Measurements from ENCODE around the gene DYNC1LI1.

Gene DYNC1LI1

GRCh38 chr3:32577581-32578556 is 7.2 kb upstream of the DYNC1LI1 start:
- Histone ChIP-seq H3K79me1 (ENCODE audit: low read length) (no peaks in the 10 kb centered on the region), H3K27me3 (ENCODE audit: insufficient read depth, low read length) (no peaks in the 10 kb centered on the region), H3K23ac (ENCODE audit: low read length) (no peak overlapping the region), H3K9ac (ENCODE audit: low read length) (no peak overlapping the region), H3K4me1 (ENCODE audit: control insufficient read depth in 1 of 2, insufficient read depth in 2 of 2, low read length in 2 of 2) (peaks cover 0 to 4% of the 10 kb centered on the region in 2 experiments), H3K79me2 (ENCODE audit: control insufficient read depth, insufficient read depth, low read length, poor library complexity) (no peaks in the 10 kb centered on the region), H3K4ac (ENCODE audit: low read depth, low read length) (no peak overlapping the region), H3K36me3 (ENCODE audit: control insufficient read depth in 1 of 2, insufficient read depth in 2 of 2, low read length in 2 of 2) (no peaks in the 10 kb centered on the region), H3K14ac (ENCODE audit: low read length) (no peak overlapping the region), H4K8ac (ENCODE audit: low read depth, low read length) (no peak overlapping the region), H3K27ac (ENCODE audit: low read depth, low read length) (no peak overlapping the region), H3K4me2 (ENCODE audit: low read length) (no peak overlapping the region), H3K18ac (ENCODE audit: low read length) (no peak overlapping the region), H2AFZ (ENCODE audit: insufficient read depth, low read length, poor library complexity) (no peak overlapping the region), H4K91ac (ENCODE audit: low read depth, low read length) (no peak overlapping the region), H4K12ac (ENCODE audit: low read depth, low read length) (no peak overlapping the region), H2AK5ac (ENCODE audit: low read length) (no peak overlapping the region), H3K9me3 (ENCODE audit: insufficient read depth, low read depth, low read length) (no peaks in the 10 kb centered on the region), H2BK5ac (ENCODE audit: low read depth, low read length, poor library complexity) (no peak overlapping the region), H3K4me3 (ENCODE audit: low read depth, low read length) (no peak overlapping the region), H2BK120ac (ENCODE audit: insufficient read depth, low read length, poor library complexity) (no peak overlapping the region), H2BK12ac (ENCODE audit: low read length) (no peak overlapping the region)
- no peak for DNase-seq
- WGBS (ENCODE audit: extremely low coverage, insufficient coverage, insufficient read length) = no CpG with 5 or more reads among the region's 9 CpGs

- DNase-seq = no peak
- H3K4ac ChIP-seq (ENCODE audit: low read depth, low read length) = no peak overlapping the region
- H3K27ac ChIP-seq (ENCODE audit: low read depth, low read length) = no peak overlapping the region
- H3K79me1 ChIP-seq (ENCODE audit: low read length) = no peaks in the 10 kb centered on the region
- no peak overlapping the region for H2BK120ac ChIP-seq (ENCODE audit: insufficient read depth, low read length, poor library complexity)
- H3K4me1 ChIP-seq (ENCODE audit: control insufficient read depth in 1 of 2, insufficient read depth in 2 of 2, low read length in 2 of 2) = peaks cover 0 to 4% of the 10 kb centered on the region in 2 experiments
- no CpG with 5 or more reads among the region's 2 CpGs for WGBS (ENCODE audit: extremely low coverage, insufficient coverage, insufficient read length)
- no peak overlapping the region for H2BK5ac ChIP-seq (ENCODE audit: low read depth, low read length, poor library complexity)
- no peak overlapping the region for H4K12ac ChIP-seq (ENCODE audit: low read depth, low read length)
- no peaks in the 10 kb centered on the region for H3K27me3 ChIP-seq (ENCODE audit: insufficient read depth, low read length)
- H3K9me3 ChIP-seq (ENCODE audit: insufficient read depth, low read depth, low read length) = no peaks in the 10 kb centered on the region
- H3K4me3 ChIP-seq (ENCODE audit: low read depth, low read length) = no peak overlapping the region
- H4K91ac ChIP-seq (ENCODE audit: low read depth, low read length) = no peak overlapping the region
- no peak overlapping the region for H3K23ac ChIP-seq (ENCODE audit: low read length)
- H2BK12ac ChIP-seq (ENCODE audit: low read length) = no peak overlapping the region
- H2AK5ac ChIP-seq (ENCODE audit: low read length) = no peak overlapping the region
- no peaks in the 10 kb centered on the region for H3K36me3 ChIP-seq (ENCODE audit: control insufficient read depth in 1 of 2, insufficient read depth in 2 of 2, low read length in 2 of 2)
- no peak overlapping the region for H3K4me2 ChIP-seq (ENCODE audit: low read length)
- H4K8ac ChIP-seq (ENCODE audit: low read depth, low read length) = no peak overlapping the region
- no peak overlapping the region for H3K14ac ChIP-seq (ENCODE audit: low read length)
- no peaks in the 10 kb centered on the region for H3K79me2 ChIP-seq (ENCODE audit: control insufficient read depth, insufficient read depth, low read length, poor library complexity)
- no peak overlapping the region for H3K9ac ChIP-seq (ENCODE audit: low read length)
- no peak overlapping the region for H3K18ac ChIP-seq (ENCODE audit: low read length)
- H2AFZ ChIP-seq (ENCODE audit: insufficient read depth, low read length, poor library complexity) = no peak overlapping the region
Observed at GRCh38 chr3:32577174-32577573, 6.5 kb upstream of the DYNC1LI1 start.

- Histone ChIP-seq H2BK120ac (ENCODE audit: insufficient read depth, low read length, poor library complexity) (no peak overlapping the region), H3K27ac (ENCODE audit: low read depth, low read length) (no peak overlapping the region), H3K4ac (ENCODE audit: low read depth, low read length) (no peak overlapping the region), H3K23ac (ENCODE audit: low read length) (no peak overlapping the region), H4K12ac (ENCODE audit: low read depth, low read length) (no peak overlapping the region), H3K79me2 (ENCODE audit: control insufficient read depth, insufficient read depth, low read length, poor library complexity) (peaks cover 3% of the 10 kb centered on the region), H3K4me2 (ENCODE audit: low read length) (no peak overlapping the region), H2AFZ (ENCODE audit: insufficient read depth, low read length, poor library complexity) (no peak overlapping the region), H3K9me3 (ENCODE audit: insufficient read depth, low read depth, low read length) (no peaks in the 10 kb centered on the region), H3K14ac (ENCODE audit: low read length) (no peak overlapping the region), H3K18ac (ENCODE audit: low read length) (no peak overlapping the region), H4K8ac (ENCODE audit: low read depth, low read length) (no peak overlapping the region), H4K91ac (ENCODE audit: low read depth, low read length) (no peak overlapping the region), H2AK5ac (ENCODE audit: low read length) (no peak overlapping the region), H3K36me3 (ENCODE audit: control insufficient read depth in 1 of 2, insufficient read depth in 2 of 2, low read length in 2 of 2) (no peaks in the 10 kb centered on the region), H2BK5ac (ENCODE audit: low read depth, low read length, poor library complexity) (no peak overlapping the region), H3K27me3 (ENCODE audit: insufficient read depth, low read length) (no peaks in the 10 kb centered on the region), H3K4me1 (ENCODE audit: control insufficient read depth in 1 of 2, insufficient read depth in 2 of 2, low read length in 2 of 2) (peaks cover 0 to 4% of the 10 kb centered on the region in 2 experiments), H3K9ac (ENCODE audit: low read length) (no peak overlapping the region), H2BK12ac (ENCODE audit: low read length) (no peak overlapping the region), H3K4me3 (ENCODE audit: low read depth, low read length) (no peak overlapping the region), H3K79me1 (ENCODE audit: low read length) (peaks cover 5% of the 10 kb centered on the region)
- peak in 1 of 2 donors; percentile 47 for DNase-seq
- WGBS (ENCODE audit: extremely low coverage, insufficient coverage, insufficient read length) = no CpG with 5 or more reads among the region's 2 CpGs
Observed at GRCh38 chr3:32575451-32576113, 4.9 kb upstream of the DYNC1LI1 start.

GRCh38 chr3:32571192-32571485 is 481 bp upstream of the DYNC1LI1 start:
- Histone ChIP-seq H3K4me2 (ENCODE audit: low read length) (peak overlapping the region; percentile 93), H3K79me1 (ENCODE audit: low read length) (peaks cover 11% of the 10 kb centered on the region), H4K12ac (ENCODE audit: low read depth, low read length) (peak overlapping the region; percentile 51), H3K4ac (ENCODE audit: low read depth, low read length) (peak overlapping the region; percentile 26), H3K4me1 (ENCODE audit: control insufficient read depth in 1 of 2, insufficient read depth in 2 of 2, low read length in 2 of 2) (no peaks in the 10 kb centered on the region), H3K9ac (ENCODE audit: low read length) (peak overlapping the region; percentile 51), H3K9me3 (ENCODE audit: insufficient read depth, low read depth, low read length) (no peaks in the 10 kb centered on the region), H4K91ac (ENCODE audit: low read depth, low read length) (peak overlapping the region; percentile 50), H3K18ac (ENCODE audit: low read length) (peak overlapping the region; percentile 51), H3K36me3 (ENCODE audit: control insufficient read depth in 1 of 2, insufficient read depth in 2 of 2, low read length in 2 of 2) (peaks cover 0 to 4% of the 10 kb centered on the region in 2 experiments), H2BK120ac (ENCODE audit: insufficient read depth, low read length, poor library complexity) (peak overlapping the region; percentile 31), H3K23ac (ENCODE audit: low read length) (no peak overlapping the region), H2AK5ac (ENCODE audit: low read length) (no peak overlapping the region), H2AFZ (ENCODE audit: insufficient read depth, low read length, poor library complexity) (peak overlapping the region; percentile 57), H2BK5ac (ENCODE audit: low read depth, low read length, poor library complexity) (peak overlapping the region; percentile 70), H3K27me3 (ENCODE audit: insufficient read depth, low read length) (no peaks in the 10 kb centered on the region), H3K27ac (ENCODE audit: low read depth, low read length) (peak overlapping the region; percentile 79), H3K4me3 (ENCODE audit: low read depth, low read length) (peak overlapping the region; percentile 79), H3K79me2 (ENCODE audit: control insufficient read depth, insufficient read depth, low read length, poor library complexity) (peaks cover 12% of the 10 kb centered on the region), H2BK12ac (ENCODE audit: low read length) (no peak overlapping the region), H3K14ac (ENCODE audit: low read length) (peak overlapping the region; percentile 21), H4K8ac (ENCODE audit: low read depth, low read length) (peak overlapping the region; percentile 78)
- DNase-seq = peak in 1 of 2 donors; percentile 27
- no CpG with 5 or more reads among the region's 14 CpGs for WGBS (ENCODE audit: extremely low coverage, insufficient coverage, insufficient read length)

Measured in trophoblast cell (in vitro differentiated cells and primary cell).